MCF 10A (cell line): ENCODE measurements around the gene LDLRAP1. TPM values are rescaled to one million over a fixed set of nuclear protein-coding genes. Genes with fewer than 3 reads are reported as not detected.
A peak's percentile ranks its signal among the peaks of the same experiment; 100 is the strongest.

Experiments used
- BruUV-seq: library from RNA; stranded (reverse); fragments of 400-500 nt; replicated peaks from 2 replicates; lab custom pipeline; 2021; lab: Mats Ljungman, UMichigan
- CTCF ChIA-PET: fragments of 300-600 bp; sonication (Branson Sonifier 250); formaldehyde crosslinking; extraction: SDS; loops from one replicate; lab custom pipeline; 2021; ENCODE audit warnings: antibody characterized with exemption, inconsistent platforms; lab: Yijun Ruan, JAX
- POLR2A ChIA-PET: fragments of 300-600, 350-650 bp; sonication (Branson Sonifier 250); formaldehyde crosslinking; extraction: SDS; loops from one replicate; lab custom pipeline; 2020; ENCODE audit warnings: antibody characterized with exemption, inconsistent platforms; lab: Yijun Ruan, JAX
- DNase-seq: peaks from one replicate; pipeline ENCODE4 v3.0.0-alpha.2; 2018; ENCODE audit not compliant: unreplicated experiment
- H3K27ac Mint-ChIP-seq: one replicate; pipeline ENCODE4 v1.8.0; 2022; ENCODE audit warnings: mild to moderate bottlenecking, low read depth, mixed read lengths; ENCODE audit not compliant: unreplicated experiment
- H3K27me3 Mint-ChIP-seq: one replicate; pipeline ENCODE4 v1.8.0; 2022; ENCODE audit warnings: mixed read lengths; ENCODE audit not compliant: insufficient read depth, unreplicated experiment
- H3K36me3 Mint-ChIP-seq: one replicate; pipeline ENCODE4 v1.8.0; 2022; ENCODE audit warnings: mild to moderate bottlenecking, moderate library complexity, mixed read lengths; ENCODE audit not compliant: insufficient read depth, unreplicated experiment
- H3K4me1 Mint-ChIP-seq: one replicate; pipeline ENCODE4 v1.8.0; 2022; ENCODE audit warnings: mixed read lengths; ENCODE audit not compliant: insufficient read depth, unreplicated experiment
- H3K4me3 Mint-ChIP-seq: one replicate; pipeline ENCODE4 v1.8.0; 2022; ENCODE audit warnings: mild to moderate bottlenecking, moderate library complexity, mixed read lengths; ENCODE audit not compliant: unreplicated experiment
- H3K9me3 Mint-ChIP-seq: one replicate; pipeline ENCODE4 v1.8.0; 2022; ENCODE audit warnings: mixed read lengths; ENCODE audit not compliant: unreplicated experiment
- intact Hi-C: fragments of 100-400 bp; cut with micrococcal nuclease; formaldehyde crosslinking; loops from 2 replicates; pipeline ENCODE4 v1.14.1; 2022
- total RNA-seq: library from RNA; stranded (reverse); gene quantifications from 2 replicates; pipeline ENCODE4 v1.2.3, GENCODE V29; 2022
- TF ChIP-seq, protein P1 (sequence below): fragments of 200-600 bp; IDR thresholded peaks from one replicate; pipeline ENCODE4 v1.8.0; 2022; ENCODE audit warnings: antibody characterized with exemption, mild to moderate bottlenecking; ENCODE audit not compliant: unreplicated experiment

Gene LDLRAP1
- total RNA-seq, 1 experiment from 2014 or later = 10.3 TPM

DNA sequence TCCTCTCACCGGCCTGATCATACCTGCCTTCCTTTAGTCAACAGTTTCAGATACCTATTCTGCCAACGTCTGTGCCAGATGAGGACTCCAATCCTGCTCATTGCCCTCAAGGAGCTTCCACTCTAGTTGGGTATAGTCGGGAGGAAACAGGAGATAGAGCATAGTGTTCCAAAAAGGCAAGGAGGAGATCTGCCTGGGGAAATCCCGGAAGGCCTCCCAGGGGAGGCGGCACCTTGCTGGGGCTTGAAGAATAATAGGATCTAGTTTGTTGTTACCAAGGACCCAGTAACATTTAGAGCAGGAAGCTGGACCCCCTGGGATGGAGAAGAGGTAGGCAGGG lies 12.3 kb downstream of the LDLRAP1 start:
- intact Hi-C loops = no loop called here
- no peak for DNase-seq
- Mint-ChIP-seq H3K36me3 (peaks cover 10% of the 10 kb centered on the region), H3K9me3 (no peaks in the 10 kb centered on the region), H3K27me3 (no peaks in the 10 kb centered on the region), H3K4me3 (no peak overlapping the region), H3K4me1 (peaks cover 9% of the 10 kb centered on the region), H3K27ac (no peak overlapping the region)
- no TSS peak for BruUV-seq
- ChIA-PET POLR2A (interaction anchor here (0.6 to 1.2 kb wide), 2 partner anchors 12 to 34 kb away, joined by 3 to 6 read pairs; partner anchors contain the start of gene LDLRAP1), CTCF (interaction anchor here (0.5 to 1.1 kb wide), 3 partner anchors 35 to 68 kb away, joined by 3 to 4 read pairs (median 4); no protein-coding TSS in a partner anchor)
- TF ChIP-seq, protein P1, sequence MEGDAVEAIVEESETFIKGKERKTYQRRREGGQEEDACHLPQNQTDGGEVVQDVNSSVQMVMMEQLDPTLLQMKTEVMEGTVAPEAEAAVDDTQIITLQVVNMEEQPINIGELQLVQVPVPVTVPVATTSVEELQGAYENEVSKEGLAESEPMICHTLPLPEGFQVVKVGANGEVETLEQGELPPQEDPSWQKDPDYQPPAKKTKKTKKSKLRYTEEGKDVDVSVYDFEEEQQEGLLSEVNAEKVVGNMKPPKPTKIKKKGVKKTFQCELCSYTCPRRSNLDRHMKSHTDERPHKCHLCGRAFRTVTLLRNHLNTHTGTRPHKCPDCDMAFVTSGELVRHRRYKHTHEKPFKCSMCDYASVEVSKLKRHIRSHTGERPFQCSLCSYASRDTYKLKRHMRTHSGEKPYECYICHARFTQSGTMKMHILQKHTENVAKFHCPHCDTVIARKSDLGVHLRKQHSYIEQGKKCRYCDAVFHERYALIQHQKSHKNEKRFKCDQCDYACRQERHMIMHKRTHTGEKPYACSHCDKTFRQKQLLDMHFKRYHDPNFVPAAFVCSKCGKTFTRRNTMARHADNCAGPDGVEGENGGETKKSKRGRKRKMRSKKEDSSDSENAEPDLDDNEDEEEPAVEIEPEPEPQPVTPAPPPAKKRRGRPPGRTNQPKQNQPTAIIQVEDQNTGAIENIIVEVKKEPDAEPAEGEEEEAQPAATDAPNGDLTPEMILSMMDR = no peak

DNA sequence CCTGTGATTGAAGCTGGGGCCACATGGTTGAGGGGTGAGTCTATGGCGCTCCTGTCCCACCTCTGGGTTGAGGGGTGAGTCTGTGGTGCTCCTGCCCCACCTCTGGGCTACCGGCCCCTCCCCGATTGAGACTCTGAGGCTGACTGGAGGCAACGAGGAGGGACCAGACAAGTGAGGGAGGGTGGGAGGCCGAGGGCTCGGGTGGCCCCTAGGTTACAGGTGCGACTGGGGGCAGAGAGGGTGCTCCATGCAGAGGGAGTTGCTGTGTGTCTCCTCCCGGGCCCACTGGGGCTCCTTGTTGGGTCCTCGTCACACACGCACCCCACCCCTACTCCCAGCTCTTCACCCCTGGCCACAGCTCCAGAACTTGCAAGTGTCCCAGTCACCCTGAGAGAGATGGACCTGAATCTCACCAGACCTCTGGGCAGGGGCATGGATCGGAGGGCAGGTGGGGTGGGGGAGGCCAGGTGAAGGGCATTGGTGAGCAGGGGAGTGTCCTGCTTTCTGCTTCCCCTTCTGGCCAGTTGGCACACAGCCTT lies 12.8 kb downstream of the LDLRAP1 start:
- CTCF ChIA-PET = interaction anchor here (0.5 to 1.5 kb wide), 4 partner anchors 17 to 68 kb away, joined by 3 to 4 read pairs (median 4); no protein-coding TSS in a partner anchor
- no TSS peak for BruUV-seq
- Mint-ChIP-seq H3K36me3 (peaks cover 10% of the 10 kb centered on the region), H3K4me1 (peaks cover 6% of the 10 kb centered on the region), H3K9me3 (no peaks in the 10 kb centered on the region), H3K27ac (no peak overlapping the region), H3K4me3 (no peak overlapping the region), H3K27me3 (no peaks in the 10 kb centered on the region)
- no peak for DNase-seq
- intact Hi-C loops = no loop called here
- POLR2A ChIA-PET = interaction anchor here (0.8 to 1.2 kb wide), 2 partner anchors 13 to 335 kb away, joined by 3 to 6 read pairs; partner anchors contain the start of gene LDLRAP1
- TF ChIP-seq, protein P1 = no peak

DNA sequence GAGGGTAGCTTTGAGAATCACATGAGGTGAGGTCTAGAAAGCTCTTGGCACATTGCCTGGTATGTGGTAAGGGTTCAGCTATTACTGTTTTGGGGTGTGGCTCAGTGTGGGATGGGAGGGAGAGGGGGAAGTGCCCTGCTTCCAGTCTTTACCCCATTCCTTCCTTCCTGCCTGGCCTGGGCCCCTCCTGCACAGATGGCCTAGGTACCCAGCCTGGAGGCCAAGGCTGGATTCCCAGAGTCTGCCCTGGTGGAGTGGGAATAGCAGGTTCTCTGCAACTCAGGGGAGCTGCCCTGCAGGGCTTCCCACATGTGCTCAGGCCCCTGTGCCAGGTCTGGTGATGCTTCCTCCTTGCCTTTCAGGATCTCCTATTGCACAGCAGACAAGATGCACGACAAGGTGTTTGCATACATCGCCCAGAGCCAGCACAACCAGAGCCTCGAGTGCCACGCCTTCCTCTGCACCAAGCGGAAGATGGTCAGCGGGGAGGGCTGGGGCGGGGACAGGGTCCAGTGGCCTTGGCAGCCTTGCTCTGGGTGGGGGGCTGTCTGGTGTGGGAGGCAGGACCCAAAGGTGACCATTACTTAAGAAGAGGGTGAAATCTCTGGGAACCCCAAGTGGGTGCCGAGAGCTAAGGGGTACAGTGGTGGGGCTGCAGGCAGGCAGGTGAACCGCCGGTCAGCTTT lies 13.5 kb downstream of the LDLRAP1 start:
- ChIA-PET CTCF (interaction anchor here (1.1 to 1.5 kb wide), 2 partner anchors 10 to 16 kb away, joined by 3 to 4 read pairs; no protein-coding TSS in a partner anchor), POLR2A (interaction anchor here (0.8 kb wide), 1 partner anchor 334 kb away, joined by 3 read pairs; no protein-coding TSS in a partner anchor)
- DNase-seq = peak; percentile 88
- peaks cover 10% of the 10 kb centered on the region for H3K36me3 Mint-ChIP-seq
- intact Hi-C loops = no loop called here
- no peaks in the 10 kb centered on the region for H3K9me3 Mint-ChIP-seq
- BruUV-seq = no TSS peak
- H3K4me3 Mint-ChIP-seq = no peak overlapping the region
- no peaks in the 10 kb centered on the region for H3K27me3 Mint-ChIP-seq
- H3K4me1 Mint-ChIP-seq = peaks cover 6% of the 10 kb centered on the region
- no peak overlapping the region for H3K27ac Mint-ChIP-seq
- TF ChIP-seq, protein P1 = no peak

DNA sequence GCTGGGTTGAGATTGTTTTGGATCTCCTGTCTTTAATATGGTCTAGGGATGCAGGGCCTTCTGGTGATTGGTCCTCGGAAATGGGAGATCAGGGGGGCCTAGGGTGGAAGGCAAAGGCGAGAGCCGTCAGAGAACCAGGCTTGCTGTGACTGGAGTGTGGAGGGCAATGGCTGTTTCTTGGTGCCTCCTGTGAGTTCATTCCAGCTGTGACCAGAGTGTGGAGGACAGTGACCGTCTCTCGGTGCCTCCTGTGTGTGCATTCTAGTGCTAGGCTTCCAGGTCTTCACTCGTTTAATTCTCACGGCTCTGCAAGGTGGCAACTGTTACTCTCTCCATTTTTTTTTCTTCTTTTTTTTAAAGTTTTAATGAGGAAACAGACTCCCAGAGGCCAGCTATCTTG lies 14.1 kb downstream of the LDLRAP1 start:
- H3K27ac Mint-ChIP-seq = no peak overlapping the region
- no peak for DNase-seq
- ChIA-PET CTCF (interaction anchor here (1.1 to 1.5 kb wide), 2 partner anchors 9 to 15 kb away, joined by 3 to 4 read pairs; no protein-coding TSS in a partner anchor), POLR2A (no interaction called here)
- H3K27me3 Mint-ChIP-seq = no peaks in the 10 kb centered on the region
- no TSS peak for BruUV-seq
- no peaks in the 10 kb centered on the region for H3K9me3 Mint-ChIP-seq
- intact Hi-C loops = no loop called here
- H3K4me3 Mint-ChIP-seq = no peak overlapping the region
- H3K4me1 Mint-ChIP-seq = peaks cover 6% of the 10 kb centered on the region
- TF ChIP-seq, protein P1 = no peak
- peaks cover 10% of the 10 kb centered on the region for H3K36me3 Mint-ChIP-seq
